Breast epithelium (tissue), 3 donors: ENCODE results near the gene PPP1R12B.
"Not testable (repeated sequence)": the region's sequence is repeated elsewhere in the genome, so short reads cannot be mapped to it uniquely, and the experiment has no call there.

ENCODE experiments used
- POLR2A ChIP-seq: fragments of 450-650 bp; IDR thresholded peaks from one replicate; pipeline ENCODE4 v1.6.1; 2016; ENCODE audit warnings: antibody characterized with exemption, mild to moderate bottlenecking, moderate library complexity
- POLR2AphosphoS5 ChIP-seq, 3 donors: sonication (generic); formaldehyde crosslinking; IDR thresholded peaks; one replicate each; pipeline ENCODE4 v1.6.1; 2017; ENCODE audit warnings: antibody characterized with exemption in 3 of 3
- TF ChIP-seq, protein P1 (sequence below), 3 donors: fragments of 450-650 bp; IDR thresholded peaks; one replicate each; pipeline ENCODE4 v1.5.1; 2016 to 2017; ENCODE audit warnings: antibody characterized with exemption in 3 of 3, mild to moderate bottlenecking in 3 of 3, moderate library complexity in 3 of 3

- TF ChIP-seq POLR2A; POLR2AphosphoS5 (IDR thresholded peaks at IDR 0.05): not testable (repeated sequence)
- TF ChIP-seq, protein P1, sequence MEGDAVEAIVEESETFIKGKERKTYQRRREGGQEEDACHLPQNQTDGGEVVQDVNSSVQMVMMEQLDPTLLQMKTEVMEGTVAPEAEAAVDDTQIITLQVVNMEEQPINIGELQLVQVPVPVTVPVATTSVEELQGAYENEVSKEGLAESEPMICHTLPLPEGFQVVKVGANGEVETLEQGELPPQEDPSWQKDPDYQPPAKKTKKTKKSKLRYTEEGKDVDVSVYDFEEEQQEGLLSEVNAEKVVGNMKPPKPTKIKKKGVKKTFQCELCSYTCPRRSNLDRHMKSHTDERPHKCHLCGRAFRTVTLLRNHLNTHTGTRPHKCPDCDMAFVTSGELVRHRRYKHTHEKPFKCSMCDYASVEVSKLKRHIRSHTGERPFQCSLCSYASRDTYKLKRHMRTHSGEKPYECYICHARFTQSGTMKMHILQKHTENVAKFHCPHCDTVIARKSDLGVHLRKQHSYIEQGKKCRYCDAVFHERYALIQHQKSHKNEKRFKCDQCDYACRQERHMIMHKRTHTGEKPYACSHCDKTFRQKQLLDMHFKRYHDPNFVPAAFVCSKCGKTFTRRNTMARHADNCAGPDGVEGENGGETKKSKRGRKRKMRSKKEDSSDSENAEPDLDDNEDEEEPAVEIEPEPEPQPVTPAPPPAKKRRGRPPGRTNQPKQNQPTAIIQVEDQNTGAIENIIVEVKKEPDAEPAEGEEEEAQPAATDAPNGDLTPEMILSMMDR (IDR thresholded peaks at IDR 0.05) = not testable (repeated sequence)
These were observed 131.2 kb downstream of the PPP1R12B start for GRCh38 chr1:202479661-202480060.
